Right lobe of liver (tissue), 4 donors: ENCODE results near the gene CELSR1.

Experiments
- CTCF ChIP-seq, 4 donors: fragments of 200-600 bp in 3 of 4; fragments of 450-650 bp in 1 of 4; IDR thresholded peaks; one replicate each; pipeline versions ENCODE4 v1.5.1 to v1.8.0; 2016 to 2022; ENCODE audit warnings: antibody characterized with exemption in 4 of 4, mild to moderate bottlenecking in 2 of 4
- POLR2A ChIP-seq: fragments of 450-650 bp; IDR thresholded peaks from one replicate; pipeline ENCODE4 v1.6.1; 2017; ENCODE audit warnings: antibody characterized with exemption, mild to moderate bottlenecking
- donor health status: DM: no; HTN: no; CAD: no.
- donor health status: DM: no; HTN: no; CAD: no.
- donor health status: DM: no; HTN: yes; CAD: no.

- TF ChIP-seq CTCF (IDR thresholded peaks at IDR 0.05) (no peak), POLR2A (no peak)
Measured at GRCh38 chr22:46522797-46523196, 14.6 kb downstream of the CELSR1 start.
